ENCODE results near the gene ATP5MC2.

GRCh38 chr12:53625373-53625945 is 50.4 kb downstream of the ATP5MC2 start:
- TF ChIP-seq CTCF (IDR thresholded peaks at IDR 0.05) (no peak), EZH2phosphoT487 (IDR thresholded peaks at IDR 0.05) (no peak), EZH2 (IDR thresholded peaks at IDR 0.05) (no peak)

Measured in neural progenitor cell (in vitro differentiated cells).